ENCODE results near the gene CYSTM1. TPM values are rescaled to one million over a fixed set of nuclear protein-coding genes. Genes with fewer than 3 reads are reported as not detected.

Gene CYSTM1
- total RNA-seq, 3 donors from 2014 or later (not counting 1 experiment from before 2014, with no cell fraction given): 3.9 to 4.9 (median 4.2) TPM

GRCh38 chr5:140230373-140230772 lies 55.4 kb downstream of the CYSTM1 start:
- H3K4me1 Mint-ChIP-seq: peaks cover 0 to 5% of the 10 kb centered on the region in 2 donors
- TF ChIP-seq CTCF (IDR thresholded peaks at IDR 0.05): no peak
- H3K27ac Mint-ChIP-seq: no peak overlapping the region
- no peaks in the 10 kb centered on the region for H3K9me3 Mint-ChIP-seq
- no peaks in the 10 kb centered on the region for H3K36me3 ChIP-seq (ENCODE audit: control insufficient read depth, insufficient read depth, low read length)
- WGBS (ENCODE audit: insufficient coverage): 88% methylated on average over 1 of the region's 1 CpG
- H3K27me3 ChIP-seq (ENCODE audit: control insufficient read depth, insufficient read depth, low read length): no peaks in the 10 kb centered on the region
- DNase-seq: no peak
- H3K4me1 ChIP-seq (ENCODE audit: control insufficient read depth, insufficient read depth, low read length): no peaks in the 10 kb centered on the region
- no peak overlapping the region for H3K4me3 ChIP-seq (ENCODE audit: low read length)
- H3K36me3 Mint-ChIP-seq: no peaks in the 10 kb centered on the region
- H3K27me3 Mint-ChIP-seq (ENCODE audit: low read depth in 2 of 2): peaks cover 0 to 11% of the 10 kb centered on the region in 2 donors
- no peak for ATAC-seq
- no peak overlapping the region for H3K27ac ChIP-seq (ENCODE audit: low read length)
- H3K4me3 Mint-ChIP-seq: no peak overlapping the region
- intact Hi-C loops (cut with micrococcal nuclease): no loop called here
- no peaks in the 10 kb centered on the region for H3K9me3 ChIP-seq (ENCODE audit: control insufficient read depth, insufficient read depth, low read length)

GRCh38 chr5:140232731-140233130 lies 57.7 kb downstream of the CYSTM1 start:
- H3K9me3 ChIP-seq (ENCODE audit: control insufficient read depth, insufficient read depth, low read length): no peaks in the 10 kb centered on the region
- H3K27me3 ChIP-seq (ENCODE audit: control insufficient read depth, insufficient read depth, low read length): no peaks in the 10 kb centered on the region
- intact Hi-C loops (cut with micrococcal nuclease): no loop called here
- no peak for TF ChIP-seq CTCF (IDR thresholded peaks at IDR 0.05)
- DNase-seq: no peak
- H3K27ac ChIP-seq (ENCODE audit: low read length): no peak overlapping the region
- H3K4me3 Mint-ChIP-seq: no peak overlapping the region
- no peak overlapping the region for H3K4me3 ChIP-seq (ENCODE audit: low read length)
- no peaks in the 10 kb centered on the region for H3K9me3 Mint-ChIP-seq
- peaks cover 0 to 5% of the 10 kb centered on the region in 2 donors for H3K4me1 Mint-ChIP-seq
- H3K27ac Mint-ChIP-seq: no peak overlapping the region
- ATAC-seq: no peak
- H3K36me3 Mint-ChIP-seq: no peaks in the 10 kb centered on the region
- H3K36me3 ChIP-seq (ENCODE audit: control insufficient read depth, insufficient read depth, low read length): no peaks in the 10 kb centered on the region
- 84% methylated on average over 1 of the region's 1 CpG for WGBS (ENCODE audit: insufficient coverage)
- H3K4me1 ChIP-seq (ENCODE audit: control insufficient read depth, insufficient read depth, low read length): no peaks in the 10 kb centered on the region
- peaks cover 0 to 9% of the 10 kb centered on the region in 2 donors for H3K27me3 Mint-ChIP-seq (ENCODE audit: low read depth in 2 of 2)

- 85% methylated on average over 4 of the region's 4 CpGs for WGBS (ENCODE audit: insufficient coverage)
- TF ChIP-seq CTCF (IDR thresholded peaks at IDR 0.05): no peak
- no peak overlapping the region for H3K27ac ChIP-seq (ENCODE audit: low read length)
- Mint-ChIP-seq H3K9me3 (no peaks in the 10 kb centered on the region), H3K27me3 (ENCODE audit: low read depth in 2 of 2) (peaks cover 0 to 9% of the 10 kb centered on the region in 2 donors), H3K36me3 (no peaks in the 10 kb centered on the region), H3K4me3 (no peak overlapping the region), H3K27ac (no peak overlapping the region), H3K4me1 (no peaks in the 10 kb centered on the region)
- H3K27me3 ChIP-seq (ENCODE audit: control insufficient read depth, insufficient read depth, low read length): no peaks in the 10 kb centered on the region
- ATAC-seq (no peak), DNase-seq (no peak)
- no peaks in the 10 kb centered on the region for H3K9me3 ChIP-seq (ENCODE audit: control insufficient read depth, insufficient read depth, low read length)
- H3K36me3 ChIP-seq (ENCODE audit: control insufficient read depth, insufficient read depth, low read length): no peaks in the 10 kb centered on the region
- H3K4me3 ChIP-seq (ENCODE audit: low read length): no peak overlapping the region
- H3K4me1 ChIP-seq (ENCODE audit: control insufficient read depth, insufficient read depth, low read length): no peaks in the 10 kb centered on the region
- intact Hi-C loops (cut with micrococcal nuclease): no loop called here
Measured at GRCh38 chr5:140234377-140234989, 59.5 kb downstream of the CYSTM1 start.
